ENCODE results near the gene SLC12A8.
A peak's percentile ranks its signal among the peaks of the same experiment; 100 is the strongest.

SLC12A8 gene

GRCh38 chr3:125150525-125151441, 61.8 kb downstream of the SLC12A8 start:
- DNase-seq, result peak; percentile 41

- DNase-seq, result no peak
These were observed 63.1 kb downstream of the SLC12A8 start for GRCh38 chr3:125149462-125149861.

- no peak for DNase-seq
These were observed 63.7 kb downstream of the SLC12A8 start for GRCh38 chr3:125148836-125149235.

- no peak for DNase-seq
These were observed 64.3 kb downstream of the SLC12A8 start for GRCh38 chr3:125148016-125148812.

GRCh38 chr3:125147491-125147820, 65.1 kb downstream of the SLC12A8 start:
- DNase-seq, result no peak

GRCh38 chr3:125146626-125147490, 65.7 kb downstream of the SLC12A8 start:
- no peak for DNase-seq

- DNase-seq, result no peak
These were observed 66.6 kb downstream of the SLC12A8 start for GRCh38 chr3:125145751-125146475.

- DNase-seq, result no peak
These were observed 67.8 kb downstream of the SLC12A8 start for GRCh38 chr3:125144653-125145314.

- no peak for DNase-seq
These were observed 68.4 kb downstream of the SLC12A8 start for GRCh38 chr3:125143982-125144652.

- DNase-seq, result no peak
These were observed 69.0 kb downstream of the SLC12A8 start for GRCh38 chr3:125143538-125143937.

GRCh38 chr3:125142940-125143339, 69.6 kb downstream of the SLC12A8 start:
- no peak for DNase-seq

- DNase-seq, result no peak
These were observed 70.1 kb downstream of the SLC12A8 start for GRCh38 chr3:125142420-125142778.

- DNase-seq, result no peak
These were observed 70.7 kb downstream of the SLC12A8 start for GRCh38 chr3:125141596-125142419.

- no peak for DNase-seq
These were observed 71.5 kb downstream of the SLC12A8 start for GRCh38 chr3:125140818-125141595.

- DNase-seq, result no peak
These were observed 72.3 kb downstream of the SLC12A8 start for GRCh38 chr3:125140011-125140817.

GRCh38 chr3:125139386-125139785, 73.2 kb downstream of the SLC12A8 start:
- no peak for DNase-seq

GRCh38 chr3:125137358-125138033, 75.1 kb downstream of the SLC12A8 start:
- DNase-seq, result no peak

- DNase-seq, result no peak
These were observed 75.6 kb downstream of the SLC12A8 start for GRCh38 chr3:125136966-125137357.

All from NCI-H1694 (cell line).